Mucosa of descending colon (tissue), 3 donors: ENCODE measurements around the gene SLIT1. TPM values are rescaled to one million over a fixed set of nuclear protein-coding genes. Genes with fewer than 3 reads are reported as not detected.

Experiments used
- ATAC-seq: fragments of 200-7000 bp; cut with Tn5 transposase; one replicate; pipeline ENCODE4 v1.9.1; 2020; ENCODE audit warnings: mild to moderate bottlenecking, moderate library complexity
- DNase-seq, 3 donors: peaks; one replicate each; pipeline ENCODE4 v3.0.0-alpha.2; 2020
- H3K36me3 ChIP-seq: fragments of 200-600 bp; one replicate; pipeline ENCODE4 v1.8.0; 2021; ENCODE audit warnings: low read depth, mild to moderate bottlenecking
- H3K4me1 ChIP-seq: fragments of 200-600 bp; one replicate; pipeline ENCODE4 v1.8.0; 2021; ENCODE audit warnings: low read depth, mild to moderate bottlenecking
- H3K4me3 ChIP-seq: fragments of 200-600 bp; one replicate; pipeline ENCODE4 v1.8.0; 2021; ENCODE audit warnings: mild to moderate bottlenecking
- H3K9me3 ChIP-seq: fragments of 200-600 bp; one replicate; pipeline ENCODE4 v1.8.0; 2021; ENCODE audit warnings: mild to moderate bottlenecking
- CTCF ChIP-seq: fragments of 200-600 bp; IDR thresholded peaks from one replicate; pipeline ENCODE4 v1.8.0; 2022; ENCODE audit warnings: antibody characterized with exemption, mild to moderate bottlenecking
- intact Hi-C, 2 donors: fragments of 100-400 bp; cut with DNase I in 1 of 2; cut with micrococcal nuclease in 1 of 2; formaldehyde crosslinking; loops; one replicate each; pipeline versions ENCODE4 v1.11.0 to v1.11.1; 2022; cut with DNase I, micrococcal nuclease
- total RNA-seq, 3 donors: library from RNA; stranded (reverse); fragmentation: NEBNext Ultra II Directional in 2 of 3; extraction: Animal tissue kit (Norgen Biotek cat#: 25700) in 2 of 3; gene quantifications; one replicate each; pipeline versions ENCODE4 v1.2.1 to v1.2.4, GENCODE V29; 2021 to 2023
- donor health status: DM: no; HTN: no; CAD: no; lungs with moderate emphysema.
- donor health status: DM: no; HTN: no; CAD: no.
- donor health status: DM: no; HTN: yes; CAD: no.

SLIT1 gene
- total RNA-seq, 3 donors from 2014 or later: 0.17 to 1.1 (median 0.24) TPM

GRCh38 chr10:97096261-97097083 is 89.3 kb downstream of the SLIT1 start:
- Histone ChIP-seq H3K4me3 (no peak overlapping the region), H3K36me3 (no peaks in the 10 kb centered on the region), H3K9me3 (no peaks in the 10 kb centered on the region), H3K4me1 (no peaks in the 10 kb centered on the region)
- DNase-seq (no peak), ATAC-seq (no peak)
- intact Hi-C loops: no loop called here
- no peak for TF ChIP-seq CTCF

GRCh38 chr10:97095701-97096260 is 90.0 kb downstream of the SLIT1 start:
- Histone ChIP-seq H3K4me1 (no peaks in the 10 kb centered on the region), H3K4me3 (no peak overlapping the region), H3K36me3 (no peaks in the 10 kb centered on the region), H3K9me3 (no peaks in the 10 kb centered on the region)
- no peak for TF ChIP-seq CTCF
- intact Hi-C loops: no loop called here
- ATAC-seq: no peak
- DNase-seq: no peak

GRCh38 chr10:97090644-97091043 is 95.1 kb downstream of the SLIT1 start:
- no peak for TF ChIP-seq CTCF
- ATAC-seq (no peak), DNase-seq (no peak)
- Histone ChIP-seq H3K4me1 (no peaks in the 10 kb centered on the region), H3K9me3 (no peaks in the 10 kb centered on the region), H3K36me3 (no peaks in the 10 kb centered on the region), H3K4me3 (no peak overlapping the region)
- intact Hi-C loops: no loop called here

GRCh38 chr10:97090035-97090434 is 95.7 kb downstream of the SLIT1 start:
- ATAC-seq (no peak), DNase-seq (no peak)
- Histone ChIP-seq H3K4me3 (no peak overlapping the region), H3K36me3 (no peaks in the 10 kb centered on the region), H3K9me3 (no peaks in the 10 kb centered on the region), H3K4me1 (no peaks in the 10 kb centered on the region)
- intact Hi-C loops: no loop called here
- no peak for TF ChIP-seq CTCF

- intact Hi-C loops: no loop called here
- Histone ChIP-seq H3K4me1 (no peaks in the 10 kb centered on the region), H3K36me3 (no peaks in the 10 kb centered on the region), H3K4me3 (no peak overlapping the region), H3K9me3 (no peaks in the 10 kb centered on the region)
- ATAC-seq: no peak
- TF ChIP-seq CTCF: no peak
- no peak for DNase-seq
These were observed 96.4 kb downstream of the SLIT1 start for GRCh38 chr10:97089209-97089870.
